OCI-LY7 (cell line): ENCODE results near the gene CCNG2.

Source experiments
- EZH2phosphoT487 ChIP-seq: fragments of 200-600 bp; sonication (generic); IDR thresholded peaks from 2 replicates; pipeline ENCODE4 v1.6.1; 2018; ENCODE audit warnings: low read depth, borderline replicate concordance, mild to moderate bottlenecking, mixed run types, antibody characterized with exemption, low read length, moderate library complexity, mixed read lengths
- TF ChIP-seq, protein P1 (sequence below): fragments of 200-600 bp; sonication (generic); conservative IDR thresholded peaks from 2 replicates; pipeline ENCODE4 v1.5.1; 2014; ENCODE audit warnings: mild to moderate bottlenecking, antibody characterized with exemption, low read length, moderate library complexity, mixed read lengths

GRCh38 chr4:77122656-77123055 is 34.4 kb upstream of the CCNG2 start:
- TF ChIP-seq, protein P1, sequence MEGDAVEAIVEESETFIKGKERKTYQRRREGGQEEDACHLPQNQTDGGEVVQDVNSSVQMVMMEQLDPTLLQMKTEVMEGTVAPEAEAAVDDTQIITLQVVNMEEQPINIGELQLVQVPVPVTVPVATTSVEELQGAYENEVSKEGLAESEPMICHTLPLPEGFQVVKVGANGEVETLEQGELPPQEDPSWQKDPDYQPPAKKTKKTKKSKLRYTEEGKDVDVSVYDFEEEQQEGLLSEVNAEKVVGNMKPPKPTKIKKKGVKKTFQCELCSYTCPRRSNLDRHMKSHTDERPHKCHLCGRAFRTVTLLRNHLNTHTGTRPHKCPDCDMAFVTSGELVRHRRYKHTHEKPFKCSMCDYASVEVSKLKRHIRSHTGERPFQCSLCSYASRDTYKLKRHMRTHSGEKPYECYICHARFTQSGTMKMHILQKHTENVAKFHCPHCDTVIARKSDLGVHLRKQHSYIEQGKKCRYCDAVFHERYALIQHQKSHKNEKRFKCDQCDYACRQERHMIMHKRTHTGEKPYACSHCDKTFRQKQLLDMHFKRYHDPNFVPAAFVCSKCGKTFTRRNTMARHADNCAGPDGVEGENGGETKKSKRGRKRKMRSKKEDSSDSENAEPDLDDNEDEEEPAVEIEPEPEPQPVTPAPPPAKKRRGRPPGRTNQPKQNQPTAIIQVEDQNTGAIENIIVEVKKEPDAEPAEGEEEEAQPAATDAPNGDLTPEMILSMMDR = no peak
- no peak for TF ChIP-seq EZH2phosphoT487
